Activated T-cell treated with anti-CD3 and anti-CD28 coated beads for 1 hour (primary cell): ENCODE results near the gene HSCB.
"Not testable (repeated sequence)": the region's sequence is repeated elsewhere in the genome, so short reads cannot be mapped to it uniquely, and the experiment has no call there.

Source experiments
- DNase-seq: peaks from one replicate; pipeline ENCODE4 v3.0.0-alpha.2; 2020; ENCODE audit warnings: low read depth

The HSCB gene, protein sequence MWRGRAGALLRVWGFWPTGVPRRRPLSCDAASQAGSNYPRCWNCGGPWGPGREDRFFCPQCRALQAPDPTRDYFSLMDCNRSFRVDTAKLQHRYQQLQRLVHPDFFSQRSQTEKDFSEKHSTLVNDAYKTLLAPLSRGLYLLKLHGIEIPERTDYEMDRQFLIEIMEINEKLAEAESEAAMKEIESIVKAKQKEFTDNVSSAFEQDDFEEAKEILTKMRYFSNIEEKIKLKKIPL

DNA sequence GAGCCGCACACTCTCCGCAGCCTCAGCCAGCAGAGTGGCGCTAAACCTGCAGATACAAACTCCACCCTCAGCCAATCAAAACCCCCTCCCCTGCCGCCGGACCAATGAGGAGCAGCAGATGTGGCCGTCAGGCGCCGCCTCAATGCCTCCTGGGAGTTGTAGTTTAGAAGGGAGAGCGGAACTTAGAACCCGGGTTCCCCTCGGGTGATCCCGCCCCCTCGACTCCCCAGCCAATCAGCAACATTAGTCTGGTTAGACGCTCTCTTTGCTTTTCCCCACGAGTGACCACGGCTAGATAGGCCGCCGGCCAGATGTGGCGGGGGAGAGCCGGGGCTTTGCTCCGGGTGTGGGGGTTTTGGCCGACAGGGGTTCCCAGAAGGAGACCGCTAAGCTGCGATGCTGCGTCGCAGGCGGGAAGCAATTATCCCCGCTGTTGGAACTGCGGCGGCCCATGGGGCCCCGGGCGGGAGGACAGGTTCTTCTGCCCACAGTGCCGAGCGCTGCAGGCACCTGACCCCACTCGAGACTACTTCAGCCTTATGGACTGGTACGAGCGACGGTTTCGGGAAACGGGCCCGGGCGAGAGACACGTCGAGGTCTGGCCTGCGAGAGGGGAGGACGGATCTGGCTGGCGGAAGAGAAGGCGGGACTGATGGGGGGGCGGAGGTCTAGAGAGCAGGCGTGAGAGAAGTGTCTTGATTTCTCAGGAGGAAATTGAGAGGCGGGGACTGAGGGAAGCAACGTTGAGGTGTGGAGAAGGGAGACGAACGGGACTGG, at the start of gene HSCB, which contains the start of gene CHEK2:
TSS of gene HSCB (plus strand) at position 255 of the 777 bp plus-strand sequence. CDS start at position 312, 57 bp downstream.
TSS of gene CHEK2 (minus strand) at position 36 of the 777 bp plus-strand sequence. CDS start 7,099 bp downstream, outside the sequence.
- DNase-seq = peak; percentile 93

DNA sequence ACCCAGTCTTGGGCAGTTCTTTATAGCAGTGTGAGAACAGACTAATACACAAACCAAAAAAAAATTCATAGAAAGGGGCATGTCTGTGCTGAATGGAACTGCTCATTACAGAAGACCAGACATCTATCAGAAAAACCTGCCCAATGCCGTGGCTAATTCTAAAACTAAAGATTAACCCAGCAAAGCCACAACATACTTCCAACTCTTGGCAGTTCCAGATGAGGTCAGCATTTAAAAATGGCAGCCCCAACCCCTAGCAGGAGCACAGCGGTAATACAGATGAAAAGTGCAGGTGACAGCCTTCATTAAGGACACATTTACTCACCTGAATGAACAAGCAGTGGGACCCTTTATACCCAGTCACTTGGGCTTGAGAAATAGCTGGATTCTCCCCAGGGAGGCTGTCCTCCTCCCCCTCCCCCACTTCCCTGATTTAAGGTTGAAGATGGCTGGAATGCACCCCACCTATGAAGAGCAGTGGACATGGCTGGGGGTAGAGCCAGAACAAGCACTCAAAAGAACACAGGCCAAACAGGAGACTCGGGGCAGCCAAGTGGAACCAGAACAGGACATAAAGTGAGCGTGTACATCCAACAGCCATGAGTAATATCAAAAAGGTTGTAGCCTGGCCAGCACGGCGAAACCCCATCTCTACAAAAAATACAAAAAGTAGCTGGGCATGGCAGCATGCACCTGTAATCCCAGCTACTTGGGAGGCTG, 48.6 kb upstream of the HSCB start:
- DNase-seq = not testable (repeated sequence)

DNA sequence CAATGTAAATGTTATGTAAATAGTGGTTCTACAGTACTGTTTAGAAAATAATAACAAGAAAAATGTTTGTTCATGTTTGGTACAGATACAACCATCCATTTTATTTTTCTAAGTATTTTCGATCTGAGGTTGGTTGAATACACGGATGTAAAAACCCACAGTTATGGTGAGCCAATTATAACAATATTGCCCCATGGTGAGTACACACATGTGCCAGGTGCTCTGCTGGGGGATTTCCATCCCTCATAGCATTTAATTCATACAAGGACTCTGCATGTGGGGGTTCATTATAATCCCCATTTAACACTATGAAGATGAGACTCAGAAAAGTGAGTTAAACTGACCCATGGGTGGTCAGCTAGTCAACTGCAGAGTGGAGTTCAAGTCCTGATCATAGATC, 38.9 kb upstream of the HSCB start:
- DNase-seq = no peak

DNA sequence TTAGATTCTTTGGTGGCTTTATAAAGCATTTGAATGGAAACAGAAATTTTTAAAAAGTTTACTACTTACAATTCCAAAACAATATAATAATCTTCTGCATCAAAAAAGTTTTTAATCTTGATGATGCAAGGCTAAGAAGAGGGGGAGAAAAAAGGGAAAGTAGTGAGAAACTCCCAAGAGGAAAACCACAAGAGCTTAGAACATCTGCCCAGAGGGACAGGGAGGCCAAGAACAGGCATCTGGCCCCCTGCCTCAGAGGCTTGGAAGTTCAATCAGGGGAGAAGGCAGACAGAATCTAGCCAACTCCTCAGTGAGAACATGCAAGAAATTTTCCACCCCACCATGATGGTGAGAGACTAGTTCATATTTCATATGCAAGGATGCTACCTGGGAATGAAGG, 38.4 kb upstream of the HSCB start:
- no peak for DNase-seq

DNA sequence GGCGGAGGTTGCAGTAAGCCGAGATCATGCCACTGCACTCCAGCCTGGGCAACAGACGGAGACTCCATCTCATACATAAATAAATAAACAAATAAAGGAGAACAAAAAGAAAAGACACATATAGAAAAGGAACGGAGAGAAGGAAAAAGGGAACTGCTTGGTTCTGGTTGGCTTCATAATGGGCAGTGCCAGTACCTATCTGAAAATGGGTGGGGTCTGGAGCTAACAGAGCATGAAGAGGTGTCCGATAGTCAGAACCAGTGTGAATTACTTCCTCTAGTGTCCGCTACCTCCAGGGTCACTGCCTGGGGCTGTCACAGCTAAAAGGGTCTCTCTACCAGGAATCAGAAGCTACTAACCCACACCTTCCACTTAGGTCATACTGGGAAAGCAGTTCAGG, 35.0 kb upstream of the HSCB start:
- DNase-seq = no peak

DNA sequence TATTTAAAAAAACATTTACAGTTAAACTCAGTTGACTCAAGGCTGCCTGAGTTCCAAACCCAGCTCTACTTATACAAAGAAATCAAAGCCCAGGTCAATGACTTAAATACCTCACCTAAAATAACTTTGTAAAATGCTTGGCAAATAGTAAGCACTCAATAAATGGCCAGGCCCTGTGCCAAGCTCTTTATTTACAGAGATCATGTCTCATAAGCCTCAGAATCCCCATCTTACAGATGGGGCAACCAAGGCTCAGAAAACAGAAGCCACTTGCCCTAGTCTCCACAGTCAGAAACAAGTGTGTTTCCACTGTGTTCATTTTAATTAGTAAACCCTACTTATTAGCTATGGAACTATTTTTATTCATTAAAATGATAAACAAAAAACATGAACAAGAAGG, 31.7 kb upstream of the HSCB start:
- no peak for DNase-seq

DNA sequence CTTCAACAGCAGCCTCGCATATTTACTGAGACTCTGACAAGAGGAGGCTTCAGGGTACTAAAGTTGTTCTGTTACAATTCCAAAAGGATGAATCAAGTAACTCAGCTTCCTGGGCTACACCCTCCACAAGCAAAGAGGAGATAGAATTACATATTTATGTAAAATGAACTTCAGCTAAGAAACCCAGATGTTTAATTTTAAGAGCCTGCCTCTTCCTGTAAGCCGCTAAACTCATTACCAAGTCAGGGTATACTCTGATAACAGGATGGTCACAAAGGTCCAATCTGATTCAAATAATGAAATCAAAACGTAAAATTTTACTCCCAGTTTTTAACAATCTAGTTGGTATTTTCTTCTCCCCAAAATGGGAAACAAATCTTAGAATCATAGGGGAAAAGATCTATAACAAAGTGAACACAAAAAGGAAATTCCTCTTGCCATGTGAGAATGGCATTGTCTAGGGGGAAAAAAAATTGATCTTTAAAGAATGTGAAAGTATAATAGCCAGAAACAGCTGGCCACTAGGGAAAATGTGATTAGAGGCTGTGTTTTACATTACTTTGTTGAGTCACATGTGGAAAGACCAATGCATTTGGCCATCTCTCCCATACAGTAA, 31.2 kb upstream of the HSCB start:
- DNase-seq = no peak

DNA sequence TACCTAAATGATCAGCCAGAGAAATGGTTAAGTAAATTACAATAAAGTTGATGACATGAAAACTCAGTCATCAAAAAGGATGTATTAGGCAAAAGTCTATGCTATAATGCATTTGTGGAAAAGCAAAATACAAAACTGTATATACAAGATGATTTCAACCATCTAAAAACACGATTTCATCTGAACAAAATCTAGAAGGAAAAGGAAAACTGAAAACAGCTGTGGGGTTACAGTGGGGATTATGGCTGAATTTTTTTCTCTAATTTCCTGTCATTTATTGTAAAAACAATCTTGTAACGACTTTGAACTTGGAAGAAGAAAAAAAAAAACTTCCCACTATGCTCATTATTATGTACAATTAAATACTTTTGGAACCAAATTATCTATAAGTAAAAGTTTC, 30.5 kb upstream of the HSCB start:
- no peak for DNase-seq

DNA sequence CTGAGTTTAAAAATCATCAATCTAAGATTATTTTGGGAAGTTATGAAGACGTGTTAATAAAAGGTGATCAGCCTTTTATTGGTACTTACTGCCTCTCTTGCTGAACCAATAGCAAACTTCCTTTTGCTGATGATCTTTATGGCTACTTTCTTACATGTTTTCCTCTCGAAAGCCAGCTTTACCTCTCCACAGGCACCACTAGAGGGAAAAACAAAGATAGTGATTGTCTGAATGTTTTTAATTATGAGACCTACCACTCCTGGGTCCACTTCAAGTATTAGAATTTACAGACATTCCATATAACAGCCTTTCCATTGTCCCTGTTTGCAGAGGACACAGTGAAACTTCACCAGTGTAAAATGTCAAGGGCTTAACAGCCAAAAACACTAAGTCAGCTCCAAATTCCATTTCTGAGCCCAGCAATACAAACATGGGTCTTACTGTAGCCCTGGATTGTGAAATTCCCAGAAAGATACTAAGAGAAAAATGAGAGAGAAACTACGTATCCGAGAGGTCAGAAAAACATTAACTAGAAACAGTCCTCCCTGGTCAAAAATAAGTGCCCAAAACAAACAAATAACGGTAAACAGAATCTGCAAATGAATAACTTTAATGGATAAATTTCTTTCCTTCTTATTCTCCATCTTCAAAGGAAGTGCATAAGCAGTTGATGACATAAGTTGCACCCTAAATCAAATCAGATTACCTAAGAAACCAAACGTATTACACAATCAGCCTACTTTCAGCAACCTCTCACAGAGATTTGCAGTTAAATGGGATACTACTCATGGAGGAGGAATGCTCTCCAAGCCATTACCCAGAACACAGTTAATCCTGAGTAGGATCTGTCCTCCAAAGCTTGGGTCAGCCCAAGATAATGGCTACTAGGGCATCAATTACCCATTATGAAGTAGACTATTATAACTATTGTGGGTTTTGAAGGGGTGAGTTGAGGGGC, 29.7 kb upstream of the HSCB start:
- no peak for DNase-seq

DNA sequence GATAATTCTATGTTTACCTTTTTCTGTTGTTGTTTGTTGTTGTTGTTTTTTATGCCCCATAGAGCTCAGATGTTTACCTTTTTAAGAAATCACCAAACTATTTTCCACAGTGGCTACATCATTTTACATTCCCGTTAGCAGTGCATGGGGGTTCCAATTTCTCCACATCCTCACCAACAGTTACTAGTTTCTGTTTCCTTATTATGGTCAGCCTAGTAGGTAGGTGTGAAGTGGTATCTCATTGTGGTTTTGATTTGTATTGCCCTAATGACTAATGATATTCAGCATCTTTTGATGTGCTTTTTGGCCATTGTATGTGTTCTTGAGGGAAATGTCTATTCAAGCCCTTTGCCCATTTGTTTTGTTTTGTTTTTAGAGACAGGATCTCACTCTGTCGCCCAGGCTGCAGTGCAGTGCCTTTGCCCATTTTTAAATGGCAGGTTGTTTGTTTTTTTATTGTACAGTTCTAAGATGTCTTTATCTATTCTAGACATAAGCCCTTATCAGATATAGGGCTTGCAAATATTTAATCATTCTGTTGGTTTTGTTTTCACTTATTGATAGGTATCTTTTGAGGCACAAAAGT, 27.7 kb upstream of the HSCB start:
- DNase-seq = no peak

DNA sequence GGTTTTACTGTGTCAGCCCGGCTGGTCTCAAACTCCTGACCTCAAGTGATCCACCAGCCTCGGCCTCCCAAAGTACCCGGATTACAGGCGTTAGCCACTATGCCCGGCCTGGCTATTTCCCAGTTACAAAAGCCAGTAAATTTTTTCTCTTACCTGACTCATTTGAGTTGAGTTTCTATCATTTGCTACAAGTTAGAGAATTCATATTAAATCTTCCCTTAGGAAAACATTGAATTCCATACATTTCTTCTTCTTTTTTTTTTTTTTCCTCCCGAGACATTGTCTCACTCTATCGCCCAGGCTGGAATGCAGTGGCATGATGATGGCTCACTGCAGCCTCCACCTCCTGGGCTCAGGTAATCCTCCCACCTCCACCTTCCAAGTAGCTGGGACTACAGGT, 26.2 kb upstream of the HSCB start:
- no peak for DNase-seq

DNA sequence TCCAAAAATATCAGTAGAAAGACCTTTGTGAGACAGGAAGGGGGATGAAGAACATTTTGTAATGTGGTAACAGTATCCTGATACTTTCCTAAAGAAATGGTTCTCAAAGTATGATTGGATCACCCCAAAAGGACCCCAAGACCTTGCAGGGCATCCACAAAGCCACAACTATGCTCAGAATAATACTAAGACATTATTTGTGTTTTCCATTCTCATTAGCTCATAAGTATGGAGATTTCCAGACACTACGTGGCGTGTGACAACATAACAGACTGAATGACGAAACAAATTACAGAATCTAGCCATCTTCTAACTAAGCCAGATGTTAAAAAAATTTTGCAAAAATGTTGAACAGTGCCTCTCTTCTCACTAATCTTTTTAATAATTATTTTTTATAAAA, 25.2 kb upstream of the HSCB start:
- no peak for DNase-seq

DNA sequence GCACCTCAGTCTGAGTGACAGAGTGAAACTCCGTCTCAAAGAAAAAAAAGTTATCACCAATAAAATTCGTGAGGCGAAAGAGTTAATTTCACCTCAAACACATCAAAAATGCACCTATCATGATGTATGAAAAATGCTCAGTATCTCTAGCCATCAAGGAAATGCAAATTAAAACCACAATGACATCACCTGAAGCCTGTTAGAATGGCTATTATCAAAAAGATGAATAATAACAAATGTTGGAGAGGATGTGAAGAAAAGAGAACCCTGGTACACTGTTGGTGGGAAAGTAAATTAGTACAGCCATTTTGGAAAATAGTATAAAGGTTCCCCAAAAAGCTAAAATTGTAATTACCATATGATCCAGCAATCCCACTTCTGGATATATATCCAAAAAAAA, 23.8 kb upstream of the HSCB start:
- DNase-seq = no peak

DNA sequence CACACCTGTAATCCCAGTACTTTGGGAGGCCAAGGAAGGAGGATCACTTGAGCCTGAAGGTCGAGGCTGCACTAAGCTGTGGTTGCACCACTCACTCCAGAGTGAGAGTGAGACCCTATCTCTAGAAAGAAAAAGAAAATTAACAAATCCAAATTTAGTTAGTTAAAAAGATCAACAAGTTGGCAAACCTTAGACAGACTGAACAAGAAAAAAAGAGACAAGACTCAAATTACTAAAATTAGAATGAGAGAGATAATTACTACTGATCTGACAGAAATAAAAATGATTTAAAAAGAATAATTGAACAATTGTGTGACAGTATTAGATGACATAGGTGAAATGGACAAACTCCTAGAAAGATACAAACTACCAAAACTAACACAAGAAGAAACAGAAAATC, 13.8 kb upstream of the HSCB start:
- no peak for DNase-seq

DNA sequence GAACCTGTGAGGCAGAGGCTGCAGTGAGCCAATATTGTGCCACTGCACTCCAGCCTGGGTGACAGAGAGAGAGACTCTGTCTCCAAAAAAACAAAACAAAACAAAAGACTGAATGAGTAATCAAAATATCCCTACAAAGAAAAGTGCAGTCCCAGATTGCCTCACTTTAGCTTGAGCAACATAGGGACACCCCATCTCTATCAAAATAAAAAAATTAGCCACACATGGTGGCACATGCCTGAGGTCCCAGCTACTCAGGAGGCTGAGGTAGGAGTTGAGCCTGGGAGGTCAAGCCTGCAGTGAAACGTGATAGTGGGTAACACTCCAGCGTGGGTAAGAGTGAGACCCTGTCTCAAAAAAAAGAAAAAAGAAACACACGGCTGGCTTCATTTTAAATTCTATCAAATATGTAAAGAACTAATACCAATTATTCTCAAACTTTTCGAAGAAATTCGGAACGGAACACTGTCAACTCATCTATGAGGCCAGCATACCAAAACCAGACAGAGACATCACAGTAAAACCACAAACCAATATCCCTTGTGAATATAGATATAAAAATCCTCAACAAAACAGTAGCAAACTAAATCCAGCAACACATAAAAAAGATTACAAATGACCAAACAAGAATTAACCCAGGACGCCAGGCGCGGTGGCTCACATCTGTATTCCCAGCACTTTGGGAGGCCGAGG, 13.1 kb upstream of the HSCB start:
- DNase-seq = no peak

DNA sequence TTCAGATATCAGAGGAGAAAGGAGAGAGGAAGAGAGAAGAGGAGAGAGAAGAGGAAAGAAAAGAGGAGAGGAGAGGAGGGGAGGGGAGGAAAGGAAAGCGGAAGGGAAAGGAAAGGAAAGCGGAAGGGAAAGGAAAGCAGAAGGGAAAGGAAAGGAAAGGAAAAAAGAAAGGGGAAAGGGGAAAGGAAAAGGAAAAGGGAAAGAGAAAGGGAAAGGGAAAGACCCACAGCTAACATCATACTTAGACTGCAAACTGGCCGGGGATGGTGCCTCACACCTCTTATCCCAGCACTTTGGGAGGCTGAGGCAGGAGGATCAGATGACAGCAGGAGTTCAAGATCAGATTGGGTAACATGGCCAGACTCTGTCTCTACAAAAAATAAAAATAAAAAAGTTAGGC, 11.7 kb upstream of the HSCB start:
- DNase-seq = no peak

DNA sequence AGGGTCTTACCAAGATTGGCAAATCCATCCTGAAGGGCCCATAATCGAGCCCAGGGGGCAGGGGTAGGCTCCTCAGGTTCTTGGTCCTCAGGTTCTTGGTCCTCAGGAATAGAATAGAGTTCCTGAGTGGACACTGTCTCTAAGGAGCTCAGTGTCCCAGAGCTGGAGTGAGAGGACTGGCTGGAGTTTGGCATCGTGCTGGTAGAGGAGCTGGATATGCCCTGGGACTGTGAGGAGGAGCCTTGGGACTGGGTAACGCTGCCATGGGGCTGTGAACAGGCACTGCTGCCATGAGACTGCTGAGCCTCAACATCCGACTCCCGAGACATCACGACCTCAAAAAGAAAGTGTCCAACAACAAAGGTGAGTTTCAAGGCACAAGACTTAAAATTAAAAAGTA, 7.4 kb upstream of the HSCB start:
- DNase-seq = no peak

DNA sequence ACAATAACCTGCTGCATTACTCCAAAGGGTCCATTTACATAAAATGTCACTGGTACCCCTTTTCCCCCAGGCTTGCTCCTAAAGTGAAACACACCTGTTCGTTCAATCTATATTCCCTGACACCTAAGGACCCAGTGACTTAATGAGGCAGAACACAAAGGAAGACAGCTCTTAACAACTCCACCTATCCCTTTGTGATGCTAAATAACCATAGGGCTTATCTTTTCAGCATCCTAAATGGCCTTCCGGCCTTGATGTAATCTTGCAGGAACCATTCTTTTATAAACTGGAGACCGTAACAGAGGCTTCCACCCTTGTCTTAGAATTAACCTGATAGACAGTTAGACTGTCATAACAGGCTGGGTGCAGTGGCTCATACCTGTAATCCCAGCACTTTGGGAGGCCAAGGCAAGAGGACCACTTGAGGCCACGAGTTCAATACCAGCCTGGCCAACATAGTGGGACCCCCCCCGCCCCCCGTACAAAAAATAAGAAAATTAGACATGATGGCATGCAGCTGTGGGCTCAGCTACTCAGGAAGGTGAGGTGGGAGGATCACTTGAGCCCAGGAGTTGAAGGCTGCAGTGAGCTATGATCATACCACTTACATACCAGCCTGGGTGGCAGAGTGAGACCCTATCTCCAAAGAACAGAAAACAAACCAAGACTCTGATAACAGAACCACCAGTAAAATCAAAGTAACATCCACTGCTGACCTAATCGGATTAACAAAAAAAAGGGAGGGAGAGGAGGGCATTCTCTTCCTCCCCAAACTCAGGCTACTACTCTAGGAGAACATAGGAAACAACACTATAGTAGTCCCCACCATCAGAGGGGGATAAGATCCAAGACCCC, 5.3 kb upstream of the HSCB start:
- no peak for DNase-seq

DNA sequence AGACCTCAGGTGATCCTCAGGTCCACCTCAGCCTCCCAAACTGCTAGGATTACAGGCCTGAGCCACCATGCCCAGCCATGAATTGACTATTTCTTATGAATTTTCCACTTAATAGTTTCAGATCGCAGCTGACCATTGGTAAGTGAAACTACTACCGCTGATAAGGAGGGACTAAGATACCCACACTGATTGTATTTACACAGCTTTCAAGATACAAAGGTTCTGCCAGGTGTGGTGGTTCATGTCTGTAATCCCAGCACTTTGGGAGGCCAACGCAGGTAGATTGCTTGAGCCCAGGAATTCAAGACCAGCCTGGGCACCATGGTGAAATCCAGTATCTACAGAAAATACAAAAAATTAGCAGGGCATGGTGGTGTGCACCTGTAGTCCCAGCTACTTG, 4.1 kb upstream of the HSCB start:
- no peak for DNase-seq
